Coronary artery (tissue), 2 donors: ENCODE data around the gene EAPP.

Source experiments
- DNase-seq: peaks from one replicate; pipeline ENCODE4 v3.0.0-alpha.2; 2017; ENCODE audit warnings: low spot score
- H3K27ac ChIP-seq, 2 donors: fragments of 200-600 bp; sonication (generic); one replicate each; pipeline ENCODE4 v1.5.1; 2016 to 2019
- H3K4me3 ChIP-seq: fragments of 200-600 bp; sonication (generic); 2 replicates; pipeline ENCODE4 v1.5.1; 2016; ENCODE audit warnings: mild to moderate bottlenecking, moderate library complexity
- TF ChIP-seq, protein P1 (sequence below): fragments of 200-600 bp; sonication (generic); IDR thresholded peaks from one replicate; pipeline ENCODE4 v1.5.1; 2019; ENCODE audit warnings: antibody characterized with exemption

The EAPP gene

GRCh38 chr14:34496679-34497513 lies 42.6 kb downstream of the EAPP start:
- peak; percentile 93 for DNase-seq
- TF ChIP-seq, protein P1, sequence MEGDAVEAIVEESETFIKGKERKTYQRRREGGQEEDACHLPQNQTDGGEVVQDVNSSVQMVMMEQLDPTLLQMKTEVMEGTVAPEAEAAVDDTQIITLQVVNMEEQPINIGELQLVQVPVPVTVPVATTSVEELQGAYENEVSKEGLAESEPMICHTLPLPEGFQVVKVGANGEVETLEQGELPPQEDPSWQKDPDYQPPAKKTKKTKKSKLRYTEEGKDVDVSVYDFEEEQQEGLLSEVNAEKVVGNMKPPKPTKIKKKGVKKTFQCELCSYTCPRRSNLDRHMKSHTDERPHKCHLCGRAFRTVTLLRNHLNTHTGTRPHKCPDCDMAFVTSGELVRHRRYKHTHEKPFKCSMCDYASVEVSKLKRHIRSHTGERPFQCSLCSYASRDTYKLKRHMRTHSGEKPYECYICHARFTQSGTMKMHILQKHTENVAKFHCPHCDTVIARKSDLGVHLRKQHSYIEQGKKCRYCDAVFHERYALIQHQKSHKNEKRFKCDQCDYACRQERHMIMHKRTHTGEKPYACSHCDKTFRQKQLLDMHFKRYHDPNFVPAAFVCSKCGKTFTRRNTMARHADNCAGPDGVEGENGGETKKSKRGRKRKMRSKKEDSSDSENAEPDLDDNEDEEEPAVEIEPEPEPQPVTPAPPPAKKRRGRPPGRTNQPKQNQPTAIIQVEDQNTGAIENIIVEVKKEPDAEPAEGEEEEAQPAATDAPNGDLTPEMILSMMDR: no peak
- Histone ChIP-seq H3K27ac (peak overlapping the region; percentile 64 to 84), H3K4me3 (peak overlapping the region; percentile 29)

DNA sequence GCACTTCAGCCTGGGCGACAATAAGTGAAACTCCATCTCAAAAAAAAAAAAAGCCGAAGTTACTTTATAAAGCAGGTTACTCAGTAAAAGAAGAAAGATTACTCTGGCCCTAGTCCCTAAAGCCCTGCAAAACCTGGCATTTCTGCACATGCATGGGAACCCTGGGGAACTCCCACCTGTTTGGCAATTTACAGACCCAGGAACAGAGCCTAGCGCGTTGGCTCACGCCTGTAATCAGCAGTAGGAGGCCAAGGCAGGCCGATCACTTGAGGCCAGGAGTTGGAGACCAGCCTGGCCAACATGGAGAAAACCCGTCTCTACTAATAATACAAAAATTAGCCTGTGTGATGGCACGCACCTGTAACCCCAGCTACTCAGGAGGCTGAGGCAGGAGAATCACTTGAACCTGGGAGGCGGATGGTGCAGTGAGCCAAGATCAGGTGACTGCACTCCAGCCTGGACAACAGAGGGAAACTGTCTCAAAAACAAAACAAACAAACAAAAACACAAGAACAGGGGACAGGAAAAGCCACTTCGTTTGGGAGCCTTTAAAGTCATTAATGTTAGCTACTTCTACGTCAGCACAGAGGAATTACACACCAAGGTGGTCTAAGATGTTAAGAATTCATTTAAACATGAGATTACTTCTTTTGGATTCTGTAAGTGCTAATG lies 43.4 kb downstream of the EAPP start:
- TF ChIP-seq, protein P1: no peak
- Histone ChIP-seq H3K4me3 (no peak overlapping the region), H3K27ac (peak overlapping the region; percentile 40 to 84)
- DNase-seq: no peak

GRCh38 chr14:34489324-34489723 lies 50.2 kb downstream of the EAPP start:
- Histone ChIP-seq H3K4me3 (no peak overlapping the region), H3K27ac (no peak overlapping the region)
- TF ChIP-seq, protein P1: no peak
- no peak for DNase-seq

GRCh38 chr14:34488528-34488927 lies 51.0 kb downstream of the EAPP start:
- no peak for DNase-seq
- Histone ChIP-seq H3K27ac (no peak overlapping the region), H3K4me3 (no peak overlapping the region)
- TF ChIP-seq, protein P1: no peak

GRCh38 chr14:34484726-34485125 lies 54.8 kb downstream of the EAPP start:
- H3K27ac ChIP-seq: no peak overlapping the region
- no peak for DNase-seq
- no peak overlapping the region for H3K4me3 ChIP-seq
- TF ChIP-seq, protein P1: no peak

GRCh38 chr14:34482463-34482862 lies 57.0 kb downstream of the EAPP start:
- Histone ChIP-seq H3K27ac (no peak overlapping the region), H3K4me3 (no peak overlapping the region)
- DNase-seq: no peak
- TF ChIP-seq, protein P1: no peak
